Suprapubic skin (tissue), 4 donors: ENCODE data around the gene RAVER2. TPM values are rescaled to one million over a fixed set of nuclear protein-coding genes. Genes with fewer than 3 reads are reported as not detected.
A peak's percentile ranks its signal among the peaks of the same experiment; 100 is the strongest.

ENCODE experiments used
- DNase-seq, 2 donors: peaks; one replicate each; pipeline ENCODE4 v3.0.0-alpha.2; 2019; ENCODE audit warnings: low spot score in 2 of 2
- H3K27ac ChIP-seq: fragments of 200-600 bp; sonication (generic); one replicate; pipeline ENCODE4 v1.5.1; 2019
- H3K27me3 ChIP-seq: fragments of 200-600 bp; sonication (generic); one replicate; pipeline ENCODE4 v1.5.1; 2019
- H3K36me3 ChIP-seq: fragments of 200-600 bp; sonication (generic); one replicate; pipeline ENCODE4 v1.5.1; 2019
- H3K4me1 ChIP-seq: fragments of 200-600 bp; sonication (generic); one replicate; pipeline ENCODE4 v1.5.1; 2019
- H3K4me3 ChIP-seq: fragments of 200-600 bp; sonication (generic); one replicate; pipeline ENCODE4 v1.5.1; 2019; ENCODE audit warnings: mild to moderate bottlenecking
- H3K9me3 ChIP-seq: fragments of 200-600 bp; sonication (generic); one replicate; pipeline ENCODE4 v1.5.1; 2019
- CTCF ChIP-seq, 2 donors: fragments of 200-600 bp in 1 of 2; fragments of 450-650 bp in 1 of 2; sonication (generic) in 1 of 2; IDR thresholded peaks; one replicate each; pipeline ENCODE4 v1.5.1; 2016 to 2019; ENCODE audit warnings: antibody characterized with exemption in 2 of 2, mild to moderate bottlenecking in 1 of 2, moderate library complexity in 1 of 2
- EP300 ChIP-seq: sonication (generic); formaldehyde crosslinking; IDR thresholded peaks from one replicate; pipeline ENCODE4 v1.6.1; 2017; ENCODE audit warnings: antibody characterized with exemption
- POLR2A ChIP-seq, 2 donors: fragments of 450-650 bp; IDR thresholded peaks; one replicate each; pipeline ENCODE4 v1.6.1; 2017; ENCODE audit warnings: antibody characterized with exemption in 2 of 2, mild to moderate bottlenecking in 2 of 2, moderate library complexity in 2 of 2
- POLR2AphosphoS5 ChIP-seq, 3 donors: sonication (generic); formaldehyde crosslinking; IDR thresholded peaks; one replicate each; pipeline ENCODE4 v1.6.1; 2017; ENCODE audit warnings: antibody characterized with exemption in 3 of 3
- WGBS: methylation state at CpG from one replicate; pipeline ENCODE4 v1.1.5; 2018; 5-methylcytosine and 5-hydroxymethylcytosine counted together
- total RNA-seq, 4 donors: library from RNA; depleted of rRNA; stranded (reverse); fragments of >200 nt; gene quantifications; one replicate each; pipeline ENCODE4 v1.1.0, GENCODE V29; 2016

The RAVER2 gene
- total RNA-seq, 4 donors from 2014 or later, result 7.9 to 15.7 (median 13.6) TPM

- H3K27ac ChIP-seq, result no peak overlapping the region
- 16% methylated on average over 4 of the region's 4 CpGs for WGBS
- H3K9me3 ChIP-seq, result no peaks in the 10 kb centered on the region
- peaks cover 21% of the 10 kb centered on the region for H3K4me1 ChIP-seq
- no peaks in the 10 kb centered on the region for H3K27me3 ChIP-seq
- no peaks in the 10 kb centered on the region for H3K36me3 ChIP-seq
- no peak for TF ChIP-seq CTCF (IDR thresholded peaks at IDR 0.05)
- no peak for TF ChIP-seq POLR2A (IDR thresholded peaks at IDR 0.05)
- no peak for TF ChIP-seq EP300
- TF ChIP-seq POLR2AphosphoS5 (IDR thresholded peaks at IDR 0.05), result no peak
- no peak for DNase-seq
- H3K4me3 ChIP-seq, result peak overlapping the region; percentile 89
These were observed 852 bp upstream of the RAVER2 start for GRCh38 chr1:64743954-64744491.

GRCh38 chr1:64745181-64745985 lies 508 bp downstream of the RAVER2 start:
- Histone ChIP-seq H3K4me1 (peaks cover 21% of the 10 kb centered on the region), H3K9me3 (no peaks in the 10 kb centered on the region), H3K4me3 (peak overlapping the region; percentile 89), H3K27ac (peak overlapping the region; percentile 85), H3K36me3 (no peaks in the 10 kb centered on the region), H3K27me3 (no peaks in the 10 kb centered on the region)
- 5% methylated on average over 26 of the region's 67 CpGs for WGBS
- TF ChIP-seq POLR2A (IDR thresholded peaks at IDR 0.05) (no peak), CTCF (IDR thresholded peaks at IDR 0.05) (no peak), EP300 (no peak), POLR2AphosphoS5 (IDR thresholded peaks at IDR 0.05) (no peak)
- peak in 1 of 2 donors; percentile 61 for DNase-seq

GRCh38 chr1:64745986-64746940 lies 1.4 kb downstream of the RAVER2 start:
- H3K27ac ChIP-seq, result peak overlapping the region; percentile 85
- no peak for TF ChIP-seq CTCF (IDR thresholded peaks at IDR 0.05)
- no peak for TF ChIP-seq EP300
- TF ChIP-seq POLR2AphosphoS5 (IDR thresholded peaks at IDR 0.05), result no peak
- TF ChIP-seq POLR2A (IDR thresholded peaks at IDR 0.05), result no peak
- 41% methylated on average over 8 of the region's 8 CpGs for WGBS
- H3K9me3 ChIP-seq, result no peaks in the 10 kb centered on the region
- peaks cover 21% of the 10 kb centered on the region for H3K4me1 ChIP-seq
- no peaks in the 10 kb centered on the region for H3K27me3 ChIP-seq
- peak overlapping the region; percentile 89 for H3K4me3 ChIP-seq
- H3K36me3 ChIP-seq, result no peaks in the 10 kb centered on the region
- no peak for DNase-seq

- Histone ChIP-seq H3K4me3 (no peak overlapping the region), H3K36me3 (no peaks in the 10 kb centered on the region), H3K27ac (no peak overlapping the region), H3K27me3 (no peaks in the 10 kb centered on the region), H3K4me1 (peaks cover 21% of the 10 kb centered on the region), H3K9me3 (no peaks in the 10 kb centered on the region)
- 68% methylated on average over 3 of the region's 3 CpGs for WGBS
- TF ChIP-seq EP300, result no peak
- TF ChIP-seq CTCF (IDR thresholded peaks at IDR 0.05), result no peak
- no peak for TF ChIP-seq POLR2AphosphoS5 (IDR thresholded peaks at IDR 0.05)
- TF ChIP-seq POLR2A (IDR thresholded peaks at IDR 0.05), result no peak
- DNase-seq, result no peak
These were observed 3.3 kb downstream of the RAVER2 start for GRCh38 chr1:64748222-64748621.
